ENCODE results near the gene G6PC2.

- TF ChIP-seq RXRA (IDR thresholded peaks at IDR 0.05) (no peak), TAF1 (conservative IDR thresholded peaks at IDR 0.05) (no peak), RAD21 (IDR thresholded peaks at IDR 0.05) (no peak), SP1 (IDR thresholded peaks at IDR 0.05) (no peak)
- TF ChIP-seq, protein P1, sequence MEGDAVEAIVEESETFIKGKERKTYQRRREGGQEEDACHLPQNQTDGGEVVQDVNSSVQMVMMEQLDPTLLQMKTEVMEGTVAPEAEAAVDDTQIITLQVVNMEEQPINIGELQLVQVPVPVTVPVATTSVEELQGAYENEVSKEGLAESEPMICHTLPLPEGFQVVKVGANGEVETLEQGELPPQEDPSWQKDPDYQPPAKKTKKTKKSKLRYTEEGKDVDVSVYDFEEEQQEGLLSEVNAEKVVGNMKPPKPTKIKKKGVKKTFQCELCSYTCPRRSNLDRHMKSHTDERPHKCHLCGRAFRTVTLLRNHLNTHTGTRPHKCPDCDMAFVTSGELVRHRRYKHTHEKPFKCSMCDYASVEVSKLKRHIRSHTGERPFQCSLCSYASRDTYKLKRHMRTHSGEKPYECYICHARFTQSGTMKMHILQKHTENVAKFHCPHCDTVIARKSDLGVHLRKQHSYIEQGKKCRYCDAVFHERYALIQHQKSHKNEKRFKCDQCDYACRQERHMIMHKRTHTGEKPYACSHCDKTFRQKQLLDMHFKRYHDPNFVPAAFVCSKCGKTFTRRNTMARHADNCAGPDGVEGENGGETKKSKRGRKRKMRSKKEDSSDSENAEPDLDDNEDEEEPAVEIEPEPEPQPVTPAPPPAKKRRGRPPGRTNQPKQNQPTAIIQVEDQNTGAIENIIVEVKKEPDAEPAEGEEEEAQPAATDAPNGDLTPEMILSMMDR (IDR thresholded peaks at IDR 0.05; ENCODE audit: low read depth, low read length, missing input control), result no peak
- TF ChIP-seq, protein P2, sequence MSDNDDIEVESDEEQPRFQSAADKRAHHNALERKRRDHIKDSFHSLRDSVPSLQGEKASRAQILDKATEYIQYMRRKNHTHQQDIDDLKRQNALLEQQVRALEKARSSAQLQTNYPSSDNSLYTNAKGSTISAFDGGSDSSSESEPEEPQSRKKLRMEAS (IDR thresholded peaks at IDR 0.05), result no peak
Measured at GRCh38 chr2:168928113-168928831, 27.2 kb downstream of the G6PC2 start.

All from liver (tissue), 3 donors.